Measurements from ENCODE around the gene OAS2. TPM values are rescaled to one million over a fixed set of nuclear protein-coding genes. Genes with fewer than 3 reads are reported as not detected.

OAS2 gene
- total and polyA plus RNA-seq, 10 of the 15 experiments (the other 5 are each of a cell fraction or from before 2014, with no cell fraction given): 32.4 to 290 (median 90.2) TPM

DNA sequence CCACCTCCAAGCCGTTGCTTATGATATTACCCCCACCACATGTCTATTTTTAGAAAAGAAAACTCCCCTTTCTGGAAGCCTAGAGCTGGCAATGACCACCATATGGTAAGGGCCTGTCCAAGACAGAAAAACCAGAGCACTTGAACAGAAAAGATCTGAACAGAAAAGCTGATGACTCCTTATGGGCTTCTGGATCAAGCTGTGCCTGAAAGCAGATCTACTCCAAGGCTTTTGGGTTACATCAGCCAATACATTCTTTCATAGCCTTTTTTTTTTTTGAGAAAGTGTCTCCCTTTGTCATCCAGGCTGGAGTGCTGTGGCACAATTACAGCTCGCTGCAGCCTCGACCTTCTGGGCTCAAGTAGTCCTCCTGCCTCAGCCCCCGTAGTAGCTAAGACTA lies 16.8 kb upstream of the OAS2 start (continued):
- TF ChIP-seq CREM (IDR thresholded peaks at IDR 0.05; ENCODE audit: low read depth) (no peak), BCL11A (IDR thresholded peaks at IDR 0.05; ENCODE audit: low read depth, low read length) (no peak)

DNA sequence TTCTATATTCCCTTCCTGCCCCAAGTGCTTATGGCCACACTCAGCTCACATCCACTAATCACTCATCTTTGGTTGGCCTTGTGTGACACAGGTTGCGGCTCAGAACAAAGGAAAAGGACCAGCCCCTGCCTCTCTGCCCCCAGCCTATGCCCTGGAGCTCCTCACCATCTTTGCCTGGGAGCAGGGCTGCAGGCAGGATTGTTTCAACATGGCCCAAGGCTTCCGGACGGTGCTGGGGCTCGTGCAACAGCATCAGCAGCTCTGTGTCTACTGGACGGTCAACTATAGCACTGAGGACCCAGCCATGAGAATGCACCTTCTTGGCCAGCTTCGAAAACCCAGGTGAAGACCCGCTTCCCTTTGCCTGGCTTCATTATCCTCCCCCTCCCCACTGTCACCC lies 15.8 kb upstream of the OAS2 start:
- no peak for FAIRE-seq
- RAD21 ChIA-PET (ENCODE audit: unreplicated experiment): no interaction called here
- TF ChIP-seq, protein P1, sequence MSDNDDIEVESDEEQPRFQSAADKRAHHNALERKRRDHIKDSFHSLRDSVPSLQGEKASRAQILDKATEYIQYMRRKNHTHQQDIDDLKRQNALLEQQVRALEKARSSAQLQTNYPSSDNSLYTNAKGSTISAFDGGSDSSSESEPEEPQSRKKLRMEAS (IDR thresholded peaks at IDR 0.05; ENCODE audit: low read depth, low read length): no peak
- TF ChIP-seq, protein P2, sequence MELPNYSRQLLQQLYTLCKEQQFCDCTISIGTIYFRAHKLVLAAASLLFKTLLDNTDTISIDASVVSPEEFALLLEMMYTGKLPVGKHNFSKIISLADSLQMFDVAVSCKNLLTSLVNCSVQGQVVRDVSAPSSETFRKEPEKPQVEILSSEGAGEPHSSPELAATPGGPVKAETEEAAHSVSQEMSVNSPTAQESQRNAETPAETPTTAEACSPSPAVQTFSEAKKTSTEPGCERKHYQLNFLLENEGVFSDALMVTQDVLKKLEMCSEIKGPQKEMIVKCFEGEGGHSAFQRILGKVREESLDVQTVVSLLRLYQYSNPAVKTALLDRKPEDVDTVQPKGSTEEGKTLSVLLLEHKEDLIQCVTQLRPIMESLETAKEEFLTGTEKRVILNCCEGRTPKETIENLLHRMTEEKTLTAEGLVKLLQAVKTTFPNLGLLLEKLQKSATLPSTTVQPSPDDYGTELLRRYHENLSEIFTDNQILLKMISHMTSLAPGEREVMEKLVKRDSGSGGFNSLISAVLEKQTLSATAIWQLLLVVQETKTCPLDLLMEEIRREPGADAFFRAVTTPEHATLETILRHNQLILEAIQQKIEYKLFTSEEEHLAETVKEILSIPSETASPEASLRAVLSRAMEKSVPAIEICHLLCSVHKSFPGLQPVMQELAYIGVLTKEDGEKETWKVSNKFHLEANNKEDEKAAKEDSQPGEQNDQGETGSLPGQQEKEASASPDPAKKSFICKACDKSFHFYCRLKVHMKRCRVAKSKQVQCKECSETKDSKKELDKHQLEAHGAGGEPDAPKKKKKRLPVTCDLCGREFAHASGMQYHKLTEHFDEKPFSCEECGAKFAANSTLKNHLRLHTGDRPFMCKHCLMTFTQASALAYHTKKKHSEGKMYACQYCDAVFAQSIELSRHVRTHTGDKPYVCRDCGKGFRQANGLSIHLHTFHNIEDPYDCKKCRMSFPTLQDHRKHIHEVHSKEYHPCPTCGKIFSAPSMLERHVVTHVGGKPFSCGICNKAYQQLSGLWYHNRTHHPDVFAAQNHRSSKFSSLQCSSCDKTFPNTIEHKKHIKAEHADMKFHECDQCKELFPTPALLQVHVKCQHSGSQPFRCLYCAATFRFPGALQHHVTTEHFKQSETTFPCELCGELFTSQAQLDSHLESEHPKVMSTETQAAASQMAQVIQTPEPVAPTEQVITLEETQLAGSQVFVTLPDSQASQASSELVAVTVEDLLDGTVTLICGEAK (IDR thresholded peaks at IDR 0.05; ENCODE audit: borderline replicate concordance): no peak
- TF ChIP-seq YBX1 (IDR thresholded peaks at IDR 0.05): no peak
- TF ChIP-seq, protein P3, sequence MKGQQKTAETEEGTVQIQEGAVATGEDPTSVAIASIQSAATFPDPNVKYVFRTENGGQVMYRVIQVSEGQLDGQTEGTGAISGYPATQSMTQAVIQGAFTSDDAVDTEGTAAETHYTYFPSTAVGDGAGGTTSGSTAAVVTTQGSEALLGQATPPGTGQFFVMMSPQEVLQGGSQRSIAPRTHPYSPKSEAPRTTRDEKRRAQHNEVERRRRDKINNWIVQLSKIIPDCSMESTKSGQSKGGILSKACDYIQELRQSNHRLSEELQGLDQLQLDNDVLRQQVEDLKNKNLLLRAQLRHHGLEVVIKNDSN (IDR thresholded peaks at IDR 0.05; ENCODE audit: borderline replicate concordance, extremely low read length, insufficient read depth, low read depth, low read length): no peak
- no peak for TF ChIP-seq BMI1 (IDR thresholded peaks at IDR 0.05; ENCODE audit: borderline replicate concordance)
- TF ChIP-seq, protein P4, sequence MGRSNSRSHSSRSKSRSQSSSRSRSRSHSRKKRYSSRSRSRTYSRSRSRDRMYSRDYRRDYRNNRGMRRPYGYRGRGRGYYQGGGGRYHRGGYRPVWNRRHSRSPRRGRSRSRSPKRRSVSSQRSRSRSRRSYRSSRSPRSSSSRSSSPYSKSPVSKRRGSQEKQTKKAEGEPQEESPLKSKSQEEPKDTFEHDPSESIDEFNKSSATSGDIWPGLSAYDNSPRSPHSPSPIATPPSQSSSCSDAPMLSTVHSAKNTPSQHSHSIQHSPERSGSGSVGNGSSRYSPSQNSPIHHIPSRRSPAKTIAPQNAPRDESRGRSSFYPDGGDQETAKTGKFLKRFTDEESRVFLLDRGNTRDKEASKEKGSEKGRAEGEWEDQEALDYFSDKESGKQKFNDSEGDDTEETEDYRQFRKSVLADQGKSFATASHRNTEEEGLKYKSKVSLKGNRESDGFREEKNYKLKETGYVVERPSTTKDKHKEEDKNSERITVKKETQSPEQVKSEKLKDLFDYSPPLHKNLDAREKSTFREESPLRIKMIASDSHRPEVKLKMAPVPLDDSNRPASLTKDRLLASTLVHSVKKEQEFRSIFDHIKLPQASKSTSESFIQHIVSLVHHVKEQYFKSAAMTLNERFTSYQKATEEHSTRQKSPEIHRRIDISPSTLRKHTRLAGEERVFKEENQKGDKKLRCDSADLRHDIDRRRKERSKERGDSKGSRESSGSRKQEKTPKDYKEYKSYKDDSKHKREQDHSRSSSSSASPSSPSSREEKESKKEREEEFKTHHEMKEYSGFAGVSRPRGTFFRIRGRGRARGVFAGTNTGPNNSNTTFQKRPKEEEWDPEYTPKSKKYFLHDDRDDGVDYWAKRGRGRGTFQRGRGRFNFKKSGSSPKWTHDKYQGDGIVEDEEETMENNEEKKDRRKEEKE (IDR thresholded peaks at IDR 0.05): no peak
- no peak for TF ChIP-seq SRF (IDR thresholded peaks at IDR 0.05; ENCODE audit: low read depth in 2 of 2, low read length in 2 of 2)
- TF ChIP-seq, protein P5, sequence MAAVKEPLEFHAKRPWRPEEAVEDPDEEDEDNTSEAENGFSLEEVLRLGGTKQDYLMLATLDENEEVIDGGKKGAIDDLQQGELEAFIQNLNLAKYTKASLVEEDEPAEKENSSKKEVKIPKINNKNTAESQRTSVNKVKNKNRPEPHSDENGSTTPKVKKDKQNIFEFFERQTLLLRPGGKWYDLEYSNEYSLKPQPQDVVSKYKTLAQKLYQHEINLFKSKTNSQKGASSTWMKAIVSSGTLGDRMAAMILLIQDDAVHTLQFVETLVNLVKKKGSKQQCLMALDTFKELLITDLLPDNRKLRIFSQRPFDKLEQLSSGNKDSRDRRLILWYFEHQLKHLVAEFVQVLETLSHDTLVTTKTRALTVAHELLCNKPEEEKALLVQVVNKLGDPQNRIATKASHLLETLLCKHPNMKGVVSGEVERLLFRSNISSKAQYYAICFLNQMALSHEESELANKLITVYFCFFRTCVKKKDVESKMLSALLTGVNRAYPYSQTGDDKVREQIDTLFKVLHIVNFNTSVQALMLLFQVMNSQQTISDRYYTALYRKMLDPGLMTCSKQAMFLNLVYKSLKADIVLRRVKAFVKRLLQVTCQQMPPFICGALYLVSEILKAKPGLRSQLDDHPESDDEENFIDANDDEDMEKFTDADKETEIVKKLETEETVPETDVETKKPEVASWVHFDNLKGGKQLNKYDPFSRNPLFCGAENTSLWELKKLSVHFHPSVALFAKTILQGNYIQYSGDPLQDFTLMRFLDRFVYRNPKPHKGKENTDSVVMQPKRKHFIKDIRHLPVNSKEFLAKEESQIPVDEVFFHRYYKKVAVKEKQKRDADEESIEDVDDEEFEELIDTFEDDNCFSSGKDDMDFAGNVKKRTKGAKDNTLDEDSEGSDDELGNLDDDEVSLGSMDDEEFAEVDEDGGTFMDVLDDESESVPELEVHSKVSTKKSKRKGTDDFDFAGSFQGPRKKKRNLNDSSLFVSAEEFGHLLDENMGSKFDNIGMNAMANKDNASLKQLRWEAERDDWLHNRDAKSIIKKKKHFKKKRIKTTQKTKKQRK (IDR thresholded peaks at IDR 0.05; ENCODE audit: low read depth, low read length): no peak
- TF ChIP-seq HDAC2 (IDR thresholded peaks at IDR 0.05): no peak
- no peak for TF ChIP-seq BCL11A (IDR thresholded peaks at IDR 0.05; ENCODE audit: low read depth, low read length)

More for the DNA sequence above, 15.8 kb upstream of the OAS2 start:
- POLR2A ChIA-PET: no interaction called here
- no TSS peak for BruUV-seq (replicated peaks)
- Histone ChIP-seq H3K27ac (ENCODE audit: control insufficient read depth, insufficient read depth) (no peak overlapping the region), H3K9me3 (replicated peaks; ENCODE audit: control insufficient read depth, insufficient read depth, low read length) (no peaks in the 10 kb centered on the region; the same call in 2 of the 3 replicates), H3K79me2 (ENCODE audit: control insufficient read depth, insufficient read depth, low read length) (no peaks in the 10 kb centered on the region), H3K36me3 (ENCODE audit: control insufficient read depth in 2 of 2, insufficient read depth in 2 of 2, low read length in 1 of 2) (peaks cover 19 to 22% of the 10 kb centered on the region in 2 experiments), H3K27me3 (replicated peaks in 1 of 2; ENCODE audit: control insufficient read depth in 2 of 2, insufficient read depth in 2 of 2, low read length in 1 of 2) (no peaks in the 10 kb centered on the region), H3K9ac (ENCODE audit: control insufficient read depth, insufficient read depth, low read length) (no peak overlapping the region), H2AFZ (ENCODE audit: control insufficient read depth, low read depth, low read length) (no peak overlapping the region), H3K4me1 (ENCODE audit: control insufficient read depth, insufficient read depth, low read length) (no peaks in the 10 kb centered on the region; the same call in 1 of the 2 replicates), H3K4me3 (no peak overlapping the region), H3K4me2 (ENCODE audit: control insufficient read depth, insufficient read depth) (no peak overlapping the region), H4K20me1 (ENCODE audit: control insufficient read depth, insufficient read depth) (no peaks in the 10 kb centered on the region)
- in situ Hi-C loops (cut with MboI): no loop called here
- SMC1A ChIA-PET (ENCODE audit: uncharacterized antibody, unreplicated experiment): no interaction called here
- intact Hi-C loops (cut with micrococcal nuclease; ENCODE audit: unreplicated experiment): no loop called here
- CTCF ChIA-PET: interaction anchor here (1.4 kb wide), 1 partner anchor 30 kb away, joined by 5 read pairs; no protein-coding TSS in a partner anchor
- DNase-seq (ENCODE audit: low read depth, low spot score) (no peak), ATAC-seq (no peak)
- 98% methylated on average over 7 of the region's 7 CpGs for WGBS (ENCODE audit: insufficient coverage, insufficient replicate concordance, low lambda C conversion rate, missing lambda C conversion rate)
